ENCODE results near the gene TPP1. TPM values are rescaled to one million over a fixed set of nuclear protein-coding genes. Genes with fewer than 3 reads are reported as not detected.

TPP1 gene
- total and polyA plus RNA-seq, 2 of the 13 experiments (the other 11 are each of a cell fraction or from before 2014, with no cell fraction given): 13.9 to 74.6 TPM

- TF ChIP-seq PAXIP1 (CRISPR knock-in tag; conservative IDR thresholded peaks at IDR 0.05) (peak; percentile 50; the same call in 1 of the 2 replicates), HNF4A (CRISPR knock-in tag; IDR thresholded peaks at IDR 0.05) (no peak), CREM (IDR thresholded peaks at IDR 0.05) (peak; percentile 64), CREM (CRISPR knock-in tag; IDR thresholded peaks at IDR 0.05) (no peak), GLI4 (CRISPR knock-in tag; IDR thresholded peaks at IDR 0.05; ENCODE audit: borderline replicate concordance) (peak; percentile 57; the same call in 1 of the 2 replicates), ZBTB25 (CRISPR knock-in tag; IDR thresholded peaks at IDR 0.05) (peak; percentile 86; the same call in 1 of the 2 replicates), GATAD2A (CRISPR knock-in tag; IDR thresholded peaks at IDR 0.05) (peak; percentile 76), RAD51 (IDR thresholded peaks at IDR 0.05; ENCODE audit: borderline replicate concordance) (no peak), REST (IDR thresholded peaks at IDR 0.05; ENCODE audit: borderline replicate concordance in 1 of 2, low read depth in 1 of 2, low read length in 2 of 2) (peak in 1 of 2 experiments; percentile 43; a peak in 1 of 4 replicates), IRF9 (CRISPR knock-in tag; IDR thresholded peaks at IDR 0.05; ENCODE audit: borderline replicate concordance) (peak; percentile 81), FOXK2 (IDR thresholded peaks at IDR 0.05) (no peak), MZF1 (CRISPR knock-in tag; IDR thresholded peaks at IDR 0.05; ENCODE audit: borderline replicate concordance) (no peak), ZSCAN12 (CRISPR knock-in tag; IDR thresholded peaks at IDR 0.05) (no peak), MTA1 (CRISPR knock-in tag; IDR thresholded peaks at IDR 0.05; ENCODE audit: borderline replicate concordance) (peak; percentile 81; the same call in 1 of the 2 replicates), ONECUT2 (CRISPR knock-in tag; IDR thresholded peaks at IDR 0.05) (no peak), RARA (CRISPR knock-in tag; IDR thresholded peaks at IDR 0.05) (no peak; the same call in 1 of the 2 replicates), MTF2 (CRISPR knock-in tag; IDR thresholded peaks at IDR 0.05; ENCODE audit: borderline replicate concordance) (peak; percentile 89; the same call in 1 of the 2 replicates), ZNF224 (CRISPR knock-in tag; IDR thresholded peaks at IDR 0.05) (no peak)
These were observed 15.7 kb downstream of the TPP1 start, which contains the start of the genes ILK and RRP8 (continued) for GRCh38 chr11:6603287-6604080.

Measured in HepG2 (cell line).